Measurements from ENCODE around the gene GNG14. TPM values are rescaled to one million over a fixed set of nuclear protein-coding genes. Genes with fewer than 3 reads are reported as not detected.

GNG14 gene
- total RNA-seq, 3 donors from 2014 or later (not counting 1 experiment from before 2014, with no cell fraction given): not detected

DNA sequence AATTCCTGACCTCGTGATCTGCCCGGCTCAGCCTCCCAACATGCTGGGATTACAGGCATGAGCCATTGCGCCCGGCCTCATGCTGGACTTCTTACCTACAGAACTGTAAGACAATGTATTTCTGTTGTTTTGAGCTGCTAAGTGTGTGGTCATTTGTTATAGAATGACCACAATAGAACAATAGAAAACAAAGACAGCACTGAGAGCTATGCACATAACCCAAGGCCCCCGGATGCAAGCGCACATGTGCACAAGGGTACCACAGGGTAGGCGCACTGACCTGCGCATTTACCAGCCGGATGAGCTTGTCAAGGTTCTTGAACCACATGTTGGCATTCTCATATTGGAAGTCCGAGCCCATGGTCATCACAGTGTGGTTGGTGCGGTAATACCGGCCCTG lies 26.8 kb upstream of the GNG14 start:
- H3K36me3 ChIP-seq (ENCODE audit: control insufficient read depth, insufficient read depth, low read length): peaks cover 62% of the 10 kb centered on the region
- no peak for ATAC-seq
- TF ChIP-seq CTCF (IDR thresholded peaks at IDR 0.05): no peak
- H3K27me3 Mint-ChIP-seq (ENCODE audit: low read depth in 2 of 2): no peaks in the 10 kb centered on the region
- H3K9me3 Mint-ChIP-seq: no peaks in the 10 kb centered on the region
- H3K9me3 ChIP-seq (ENCODE audit: control insufficient read depth, insufficient read depth, low read length): no peaks in the 10 kb centered on the region
- no peak overlapping the region for H3K27ac Mint-ChIP-seq
- DNase-seq: no peak
- no peaks in the 10 kb centered on the region for H3K27me3 ChIP-seq (ENCODE audit: control insufficient read depth, insufficient read depth, low read length)
- H3K4me3 Mint-ChIP-seq: no peak overlapping the region
- no peak overlapping the region for H3K27ac ChIP-seq (ENCODE audit: low read length)
- WGBS (ENCODE audit: insufficient coverage): 90% methylated on average over 12 of the region's 12 CpGs
- H3K36me3 Mint-ChIP-seq: peaks cover 7% of the 10 kb centered on the region
- peaks cover 5 to 16% of the 10 kb centered on the region in 2 donors for H3K4me1 Mint-ChIP-seq
- H3K4me3 ChIP-seq (ENCODE audit: low read length): no peak overlapping the region
- peaks cover 22% of the 10 kb centered on the region for H3K4me1 ChIP-seq (ENCODE audit: control insufficient read depth, insufficient read depth, low read length)
- intact Hi-C loops (cut with micrococcal nuclease): no loop called here

GRCh38 chr19:12664406-12665280 lies 23.2 kb upstream of the GNG14 start:
- no peaks in the 10 kb centered on the region for H3K27me3 Mint-ChIP-seq (ENCODE audit: low read depth in 2 of 2)
- Histone ChIP-seq H3K4me1 (ENCODE audit: control insufficient read depth, insufficient read depth, low read length) (peaks cover 48% of the 10 kb centered on the region), H3K36me3 (ENCODE audit: control insufficient read depth, insufficient read depth, low read length) (peaks cover 37% of the 10 kb centered on the region), H3K27me3 (ENCODE audit: control insufficient read depth, insufficient read depth, low read length) (no peaks in the 10 kb centered on the region), H3K9me3 (ENCODE audit: control insufficient read depth, insufficient read depth, low read length) (no peaks in the 10 kb centered on the region), H3K27ac (ENCODE audit: low read length) (peak overlapping the region; percentile 90), H3K4me3 (ENCODE audit: low read length) (no peak overlapping the region)
- no peak for DNase-seq
- peaks cover 31 to 46% of the 10 kb centered on the region in 2 donors for H3K4me1 Mint-ChIP-seq
- no peaks in the 10 kb centered on the region for H3K9me3 Mint-ChIP-seq
- intact Hi-C loops (cut with micrococcal nuclease): loop anchor here (5.0 kb wide), 1 partner anchor 58 kb away; the partner anchor contains the start of gene TNPO2
- peak overlapping the region; percentile 96 for H3K4me3 Mint-ChIP-seq
- 84% methylated on average over 29 of the region's 29 CpGs for WGBS (ENCODE audit: insufficient coverage)
- TF ChIP-seq CTCF (IDR thresholded peaks at IDR 0.05): no peak
- ATAC-seq: no peak
- peak overlapping the region; percentile 98 for H3K27ac Mint-ChIP-seq
- peaks cover 7% of the 10 kb centered on the region for H3K36me3 Mint-ChIP-seq

- Mint-ChIP-seq H3K36me3 (peaks cover 1% of the 10 kb centered on the region), H3K4me3 (peak overlapping the region; percentile 96), H3K4me1 (peaks cover 37 to 47% of the 10 kb centered on the region in 2 donors), H3K27me3 (ENCODE audit: low read depth in 2 of 2) (no peaks in the 10 kb centered on the region), H3K27ac (peak overlapping the region; percentile 98), H3K9me3 (no peaks in the 10 kb centered on the region)
- no peak for ATAC-seq
- Histone ChIP-seq H3K27me3 (ENCODE audit: control insufficient read depth, insufficient read depth, low read length) (no peaks in the 10 kb centered on the region), H3K27ac (ENCODE audit: low read length) (peak overlapping the region; percentile 90), H3K9me3 (ENCODE audit: control insufficient read depth, insufficient read depth, low read length) (no peaks in the 10 kb centered on the region), H3K36me3 (ENCODE audit: control insufficient read depth, insufficient read depth, low read length) (peaks cover 34% of the 10 kb centered on the region), H3K4me3 (ENCODE audit: low read length) (peak overlapping the region; percentile 94), H3K4me1 (ENCODE audit: control insufficient read depth, insufficient read depth, low read length) (peaks cover 53% of the 10 kb centered on the region)
- no peak for TF ChIP-seq CTCF (IDR thresholded peaks at IDR 0.05)
- DNase-seq: peak in 1 of 2 donors; percentile 78
- intact Hi-C loops (cut with micrococcal nuclease): loop anchor here (5.0 kb wide), 1 partner anchor 57 kb away; the partner anchor contains the start of gene TNPO2
- 14% methylated on average over 10 of the region's 10 CpGs for WGBS (ENCODE audit: insufficient coverage)
Measured at GRCh38 chr19:12665281-12665573, 22.6 kb upstream of the GNG14 start.

Data from natural killer cell (primary cell).